ENCODE measurements around the gene KCNB1. TPM values are rescaled to one million over a fixed set of nuclear protein-coding genes. Genes with fewer than 3 reads are reported as not detected.

The KCNB1 gene
- total and polyA plus RNA-seq, 2 donors (not counting 1 experiment from before 2014, with no cell fraction given), result 0.12 TPM; not detected in 1

GRCh38 chr20:49320460-49320859 lies 162.0 kb downstream of the KCNB1 start:
- ATAC-seq (ENCODE audit: low read depth), result no peak
- Histone ChIP-seq H3K4me3 (ENCODE audit: control extremely low read depth in 1 of 5, extremely low read depth in 1 of 5, insufficient read depth in 1 of 5, low read depth in 2 of 5, low read length in 4 of 5) (no peak overlapping the region), H3K4me1 (ENCODE audit: control insufficient read depth in 2 of 2, insufficient read depth in 2 of 2, low read length in 2 of 2) (peaks cover 11 to 17% of the 10 kb centered on the region in 2 donors), H3K36me3 (replicated peaks in 1 of 2; ENCODE audit: control extremely low read depth in 1 of 2, control insufficient read depth in 1 of 2, extremely low read depth in 1 of 2, insufficient read depth in 2 of 2, low read length in 1 of 2) (no peaks in the 10 kb centered on the region), H3K9ac (ENCODE audit: low read length) (no peak overlapping the region), H3K27me3 (replicated peaks in 1 of 4; ENCODE audit: control extremely low read depth in 1 of 4, control insufficient read depth in 3 of 4, insufficient read depth in 4 of 4, low read length in 3 of 4) (peaks cover 0 to 58% (median 29%) of the 10 kb centered on the region in 4 experiments), H3K4me2 (replicated peaks; ENCODE audit: low read depth, low read length, poor library complexity, severe bottlenecking) (no peak overlapping the region), H3K9me3 (ENCODE audit: control extremely low read depth in 1 of 3, control insufficient read depth in 2 of 3, insufficient read depth in 1 of 3, low read length in 2 of 3) (peaks cover 0 to 6% (median 1%) of the 10 kb centered on the region in 3 donors), H3K79me2 (ENCODE audit: control insufficient read depth, insufficient read depth, low read length) (no peaks in the 10 kb centered on the region), H2AFZ (ENCODE audit: insufficient read depth, low read depth, low read length, poor library complexity, severe bottlenecking) (no peak overlapping the region), H3K27ac (ENCODE audit: low read length in 2 of 2) (no peak overlapping the region), H4K20me1 (ENCODE audit: control insufficient read depth, insufficient read depth, low read length, poor library complexity, severe bottlenecking) (no peaks in the 10 kb centered on the region)
- 13% methylated on average over 1 of the region's 1 CpG for WGBS (ENCODE audit: insufficient coverage)
- Mint-ChIP-seq H3K9me3 (ENCODE audit: insufficient read depth) (no peaks in the 10 kb centered on the region), H3K4me1 (peaks cover 16% of the 10 kb centered on the region), H3K4me3 (no peak overlapping the region), H3K27me3 (peaks cover 41% of the 10 kb centered on the region), H3K27ac (no peak overlapping the region)
- intact Hi-C loops (cut with micrococcal nuclease), result no loop called here
- DNase-seq, result no peak
- POLR2A ChIA-PET, result no interaction called here
- TF ChIP-seq CTCF (IDR thresholded peaks at IDR 0.05) (no peak), EZH2 (IDR thresholded peaks at IDR 0.05; ENCODE audit: borderline replicate concordance, insufficient read depth, low read depth, low read length, poor library complexity, severe bottlenecking) (no peak)
- CTCF ChIA-PET, result interaction anchor here (1.1 to 1.4 kb wide), 2 partner anchors 10 to 23 kb away, joined by 3 read pairs; no protein-coding TSS in a partner anchor

- ChIA-PET CTCF (interaction anchor here (1.1 to 1.4 kb wide), 2 partner anchors 11 to 24 kb away, joined by 3 read pairs; no protein-coding TSS in a partner anchor), POLR2A (no interaction called here)
- Histone ChIP-seq H3K4me2 (replicated peaks; ENCODE audit: low read depth, low read length, poor library complexity, severe bottlenecking) (peak overlapping the region; percentile 75), H3K27me3 (replicated peaks in 1 of 4; ENCODE audit: control extremely low read depth in 1 of 4, control insufficient read depth in 3 of 4, insufficient read depth in 4 of 4, low read length in 3 of 4) (peaks cover 0 to 56% (median 29%) of the 10 kb centered on the region in 4 experiments), H3K27ac (ENCODE audit: low read length in 2 of 2) (no peak overlapping the region), H3K4me3 (ENCODE audit: control extremely low read depth in 1 of 5, extremely low read depth in 1 of 5, insufficient read depth in 1 of 5, low read depth in 2 of 5, low read length in 4 of 5) (no peak overlapping the region), H2AFZ (ENCODE audit: insufficient read depth, low read depth, low read length, poor library complexity, severe bottlenecking) (peak overlapping the region; percentile 64), H3K4me1 (ENCODE audit: control insufficient read depth in 2 of 2, insufficient read depth in 2 of 2, low read length in 2 of 2) (peaks cover 11 to 17% of the 10 kb centered on the region in 2 donors), H3K79me2 (ENCODE audit: control insufficient read depth, insufficient read depth, low read length) (no peaks in the 10 kb centered on the region), H3K36me3 (replicated peaks in 1 of 2; ENCODE audit: control extremely low read depth in 1 of 2, control insufficient read depth in 1 of 2, extremely low read depth in 1 of 2, insufficient read depth in 2 of 2, low read length in 1 of 2) (no peaks in the 10 kb centered on the region), H4K20me1 (ENCODE audit: control insufficient read depth, insufficient read depth, low read length, poor library complexity, severe bottlenecking) (no peaks in the 10 kb centered on the region), H3K9me3 (ENCODE audit: control extremely low read depth in 1 of 3, control insufficient read depth in 2 of 3, insufficient read depth in 1 of 3, low read length in 2 of 3) (peaks cover 0 to 6% (median 1%) of the 10 kb centered on the region in 3 donors), H3K9ac (ENCODE audit: low read length) (peak overlapping the region; percentile 48)
- 11% methylated on average over 18 of the region's 25 CpGs for WGBS (ENCODE audit: insufficient coverage)
- peaks cover 16% of the 10 kb centered on the region for H3K4me1 Mint-ChIP-seq
- peaks cover 42% of the 10 kb centered on the region for H3K27me3 Mint-ChIP-seq
- intact Hi-C loops (cut with micrococcal nuclease), result loop anchor here (5.0 kb wide), 1 partner anchor 213 kb away; no protein-coding TSS in a partner anchor
- no peak overlapping the region for H3K27ac Mint-ChIP-seq
- no peak for ATAC-seq (ENCODE audit: low read depth)
- TF ChIP-seq CTCF (IDR thresholded peaks at IDR 0.05), result no peak
- TF ChIP-seq EZH2 (IDR thresholded peaks at IDR 0.05; ENCODE audit: borderline replicate concordance, insufficient read depth, low read depth, low read length, poor library complexity, severe bottlenecking), result no peak
- no peak for DNase-seq
- no peaks in the 10 kb centered on the region for H3K9me3 Mint-ChIP-seq (ENCODE audit: insufficient read depth)
- H3K4me3 Mint-ChIP-seq, result peak overlapping the region; percentile 79
These were observed 163.2 kb downstream of the KCNB1 start for GRCh38 chr20:49319208-49319809.

Data from B cell (primary cell).